K562 (cell line): ENCODE results near the gene CEMP1. TPM values are rescaled to one million over a fixed set of nuclear protein-coding genes. Genes with fewer than 3 reads are reported as not detected.
"Not testable (repeated sequence)": the region's sequence is repeated elsewhere in the genome, so short reads cannot be mapped to it uniquely, and the experiment has no call there.

Experiments
- ATAC-seq: fragments of 200-7000 bp; cut with Tn5 transposase; 3 replicates; pipeline ENCODE4 v1.9.1; 2020; ENCODE audit warnings: moderate library complexity
- BruUV-seq: library from RNA; stranded (reverse); fragments of 400-500 nt; replicated peaks from 2 replicates; lab custom pipeline; 2021; lab: Mats Ljungman, UMichigan
- CTCF ChIA-PET: fragments of 300-600 bp; formaldehyde crosslinking; extraction: SDS; loops from one replicate; lab custom pipeline; 2021; ENCODE audit warnings: low intra/inter-chr PET ratio; lab: Yijun Ruan, JAX
- POLR2A ChIA-PET: fragments of 300-600, 350-650 bp; sonication (Branson Sonifier 250); formaldehyde crosslinking; extraction: SDS; loops from one replicate; lab custom pipeline; 2021; ENCODE audit warnings: antibody characterized with exemption, inconsistent platforms; lab: Yijun Ruan, JAX
- DNase-seq, 4 experiments: peaks; one replicate each; pipeline versions ENCODE4 v3.0.0 to v3.0.0-alpha.2; 2011 to 2018; ENCODE audit warnings: low spot score in 3 of 4, mixed read lengths in 3 of 4; ENCODE audit errors: extremely low read depth in 1 of 4
- FAIRE-seq: peaks from 2 replicates; lab custom pipeline; 2011; peaks lifted over from hg19 to GRCh38; lab: Jason Lieb, UNC
- H2AFZ ChIP-seq: 2 replicates; pipeline ENCODE4 v1.6.0; 2011; ENCODE audit warnings: low read depth, low read length, control low read depth, inconsistent platforms
- H3K27ac ChIP-seq: fragments of 200-600 bp; 3 replicates; pipeline ENCODE4 v1.8.0; 2011; ENCODE audit warnings: low read depth, mild to moderate bottlenecking, control low read depth, inconsistent platforms, low read length, moderate library complexity, mixed read lengths; ENCODE audit errors: extremely low read depth
- H3K27me3 ChIP-seq, 2 experiments: fragments of 300-600 bp in 1 of 2; 2 replicates in 1 of 2; 3 replicates in 1 of 2; pipeline versions ENCODE4 v1.6.0 to v1.8.0; 2011; ENCODE audit warnings: inconsistent platforms in 2 of 2, low read length in 2 of 2, mild to moderate bottlenecking in 1 of 2, mixed read lengths in 1 of 2, moderate library complexity in 1 of 2; ENCODE audit not compliant: control insufficient read depth in 2 of 2, insufficient read depth in 2 of 2
- H3K36me3 ChIP-seq: fragments of 300-600 bp; 3 replicates; pipeline ENCODE4 v1.8.0; 2011; ENCODE audit warnings: mild to moderate bottlenecking, low read length, inconsistent platforms; ENCODE audit not compliant: control insufficient read depth, insufficient read depth
- H3K4me1 ChIP-seq, 2 experiments: fragments of 200-600 bp in 1 of 2; replicated peaks in 1 of 2; 2 replicates in 1 of 2; 3 replicates in 1 of 2; pipeline versions ENCODE4 v1.5.1 to v1.8.0; 2011; ENCODE audit warnings: inconsistent platforms in 2 of 2, low read length in 2 of 2, mild to moderate bottlenecking in 1 of 2, mixed read lengths in 1 of 2, moderate library complexity in 1 of 2; ENCODE audit not compliant: control insufficient read depth in 2 of 2, insufficient read depth in 2 of 2
- H3K4me2 ChIP-seq: 2 replicates; pipeline ENCODE4 v1.6.1; 2011; ENCODE audit warnings: low read length, control low read depth, inconsistent platforms, mixed read lengths; ENCODE audit not compliant: insufficient read depth
- H3K4me3 ChIP-seq: fragments of 200-600 bp; sonication (generic), shearing (Covaris generic); 2 replicates; pipeline ENCODE4 v1.5.1; 2016; ENCODE audit warnings: control low read depth, inconsistent platforms
- H3K79me2 ChIP-seq: fragments of 200-600 bp; 3 replicates; pipeline ENCODE4 v1.8.0; 2011; ENCODE audit warnings: low read length, inconsistent platforms; ENCODE audit not compliant: control insufficient read depth, insufficient read depth
- H3K9ac ChIP-seq, 2 experiments: 2 replicates each; pipeline versions ENCODE4 v1.6.0 to v1.6.1; 2011; ENCODE audit warnings: low read depth in 2 of 2, low read length in 2 of 2, control low read depth in 1 of 2, inconsistent platforms in 1 of 2, mild to moderate bottlenecking in 1 of 2, mixed read lengths in 1 of 2; ENCODE audit not compliant: insufficient read depth in 1 of 2
- H3K9me1 ChIP-seq: one replicate; pipeline ENCODE4 v1.6.0; 2011; ENCODE audit warnings: inconsistent platforms, mild to moderate bottlenecking, low read length, moderate library complexity; ENCODE audit not compliant: control insufficient read depth, insufficient read depth
- H3K9me3 ChIP-seq: replicated peaks from 2 replicates; pipeline ENCODE4 v1.5.1; 2011; ENCODE audit warnings: low read depth, low read length, inconsistent platforms; ENCODE audit not compliant: control insufficient read depth, insufficient read depth
- H4K20me1 ChIP-seq: replicated peaks from 2 replicates; pipeline ENCODE4 v1.6.1; 2011; ENCODE audit warnings: low read length, inconsistent platforms, mixed read lengths; ENCODE audit not compliant: control insufficient read depth, insufficient read depth
- CTCF ChIP-seq, 3 experiments: IDR thresholded peaks in 2 of 3; conservative IDR thresholded peaks in 1 of 3; 2 replicates each; pipeline ENCODE4 v1.5.1; 2011 to 2012; ENCODE audit warnings: low read length in 3 of 3, mild to moderate bottlenecking in 3 of 3, control low read depth in 2 of 3, improper control_type of control experiment in 1 of 3, inconsistent platforms in 1 of 3, low read depth in 1 of 3, mixed read lengths in 1 of 3, moderate library complexity in 1 of 3; ENCODE audit not compliant: insufficient read depth in 2 of 3
- SMC3 ChIP-seq: conservative IDR thresholded peaks from 2 replicates; pipeline ENCODE4 v1.6.1; 2011; ENCODE audit warnings: low read depth, low read length, improper control_type of control experiment; ENCODE audit not compliant: insufficient read depth
- WGBS: fragments of 100-300 bp; shearing (Covaris generic); methylation state at CpG from one replicate; pipeline ENCODE4 v1.1.6; 2016; ENCODE audit warnings: low coverage, mixed read lengths; ENCODE audit not compliant: insufficient coverage; ENCODE audit errors: missing lambda C conversion rate; 5-methylcytosine and 5-hydroxymethylcytosine counted together
- in situ Hi-C: fragments of 300-500 bp; cut with MboI; formaldehyde crosslinking; loops from 4 replicates; pipeline ENCODE4 v1.15.0; 2018; ENCODE audit warnings: inconsistent platforms, mixed read lengths
- intact Hi-C: fragments of 100-400 bp; cut with micrococcal nuclease; formaldehyde crosslinking; loops from 2 replicates; pipeline ENCODE4 v1.14.2; 2022
- polyA plus RNA-seq, 8 experiments: library from polyadenylated mRNA; depleted of rRNA in 4 of 8; stranded (reverse) in 5 of 8; unstranded in 3 of 8; fragments of >200 nt; fragmentation: Nextera tagmentation in 2 of 8; fragmentation: Illumina TruSeq in 1 of 8; extraction: Ambion mirVana in 2 of 8; extraction: Trizol in 1 of 8; gene quantifications; 2 replicates each; pipeline versions ENCODE4 v1.2.1 to v1.2.3, GENCODE V29; 2011 to 2014; ENCODE audit warnings: inconsistent platforms in 1 of 8, missing spikeins in 1 of 8
- total RNA-seq, 7 experiments: library from RNA; depleted of rRNA in 6 of 7; stranded (reverse); fragments of >200 nt in 6 of 7; fragmentation: Illumina TruSeq in 2 of 7; extraction: Trizol in 2 of 7; gene quantifications; 2 replicates each; pipeline versions ENCODE4 v1.2.1 to v1.2.3, GENCODE V29; 2011 to 2021; ENCODE audit warnings: low replicate concordance in 1 of 7

Gene CEMP1
- total and polyA plus RNA-seq, 9 of the 15 experiments (the other 6 are each of a cell fraction or from before 2014, with no cell fraction given), result 0.05 to 0.45 TPM; not detected in 7

- POLR2A ChIA-PET, DNase-seq, H3K4me2 ChIP-seq, H2AFZ ChIP-seq, H3K27me3 ChIP-seq, CTCF ChIA-PET, H3K4me1 ChIP-seq, H3K4me3 ChIP-seq, in situ Hi-C loops, H3K79me2 ChIP-seq, H3K9me3 ChIP-seq, H3K27ac ChIP-seq, H3K9me1 ChIP-seq, H4K20me1 ChIP-seq, BruUV-seq, H3K36me3 ChIP-seq, intact Hi-C loops, H3K9ac ChIP-seq: not testable (repeated sequence)
- TF ChIP-seq SMC3 (0 out of 2 replicates have a peak, but pooled peaks have one; percentile 25), CTCF (IDR thresholded peaks at IDR 0.05 in 2 of 3, conservative IDR thresholded peaks at IDR 0.05 in 1 of 3; ENCODE audit: insufficient read depth in 2 of 3, low read depth in 1 of 3, low read length in 3 of 3) (peak in 2 of 3 experiments; percentile 36 to 37; a peak in 4 of 6 replicates)
- ATAC-seq, result peak; percentile 99
- peak; percentile 88 for FAIRE-seq
- WGBS, result 0% methylated on average over 1 of the region's 4 CpGs
Measured at GRCh38 chr16:2560798-2561133, 29.6 kb upstream of the CEMP1 start.
